Embryonic facial prominence (tissue), 1 donor: ENCODE measurements around the gene ZIC4.

Experiments used
- DNase-seq: peaks from one replicate; pipeline ENCODE4 v3.0.0-alpha.2; 2016; ENCODE audit errors: extremely low spot score

The ZIC4 gene

GRCh38 chr3:147391781-147392624 is 14.3 kb downstream of the ZIC4 start:
- DNase-seq: no peak

DNA sequence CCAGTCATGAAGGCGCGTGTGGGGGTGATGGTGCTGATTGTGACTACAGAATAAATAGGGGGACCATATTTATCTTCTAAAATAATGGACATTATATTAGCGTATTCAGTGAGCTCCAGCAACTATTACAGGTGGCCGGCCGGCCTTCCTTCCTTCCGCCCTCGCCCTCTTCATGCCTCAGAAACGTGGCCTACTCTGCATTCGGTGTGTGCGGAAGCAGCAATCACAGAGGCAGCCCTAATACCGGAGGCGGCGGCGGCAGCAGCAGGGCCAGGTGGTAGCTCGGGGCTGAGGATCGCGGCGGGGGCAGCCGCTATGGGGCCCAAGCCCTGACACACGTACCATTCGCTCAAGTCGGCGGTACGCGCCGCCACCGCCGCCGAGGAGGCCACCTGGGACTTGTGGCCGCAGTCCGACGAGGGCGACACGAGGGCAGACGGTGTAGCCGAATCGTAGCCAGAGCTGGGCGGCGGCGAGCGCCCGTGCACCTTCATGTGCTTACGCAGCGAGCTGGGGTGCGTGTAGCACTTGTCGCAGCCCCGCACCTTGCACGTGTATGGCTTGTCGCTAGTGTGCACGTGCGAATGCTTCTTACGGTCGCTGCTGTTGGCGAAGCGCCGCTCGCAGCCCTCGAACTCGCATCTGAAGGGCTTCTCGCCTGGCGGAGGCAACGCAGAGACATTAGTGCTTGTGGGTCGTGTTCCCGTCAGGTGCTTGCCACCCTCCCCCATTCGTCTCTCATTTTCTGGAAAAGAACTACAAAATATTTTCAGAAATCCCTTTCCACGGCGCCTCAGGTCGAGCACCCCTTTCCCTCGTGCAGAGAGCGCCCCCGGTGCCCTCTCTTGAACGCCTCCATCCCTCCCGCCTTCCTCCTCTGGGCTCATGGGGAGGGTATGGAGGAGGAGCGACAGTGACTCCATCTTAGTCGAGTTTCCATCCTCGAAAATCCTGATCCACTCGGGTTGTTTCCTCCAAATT is 15.5 kb downstream of the ZIC4 start:
- no peak for DNase-seq

GRCh38 chr3:147389717-147390116 is 16.6 kb downstream of the ZIC4 start:
- no peak for DNase-seq

GRCh38 chr3:147388700-147389580 is 17.4 kb downstream of the ZIC4 start:
- DNase-seq: no peak

DNA sequence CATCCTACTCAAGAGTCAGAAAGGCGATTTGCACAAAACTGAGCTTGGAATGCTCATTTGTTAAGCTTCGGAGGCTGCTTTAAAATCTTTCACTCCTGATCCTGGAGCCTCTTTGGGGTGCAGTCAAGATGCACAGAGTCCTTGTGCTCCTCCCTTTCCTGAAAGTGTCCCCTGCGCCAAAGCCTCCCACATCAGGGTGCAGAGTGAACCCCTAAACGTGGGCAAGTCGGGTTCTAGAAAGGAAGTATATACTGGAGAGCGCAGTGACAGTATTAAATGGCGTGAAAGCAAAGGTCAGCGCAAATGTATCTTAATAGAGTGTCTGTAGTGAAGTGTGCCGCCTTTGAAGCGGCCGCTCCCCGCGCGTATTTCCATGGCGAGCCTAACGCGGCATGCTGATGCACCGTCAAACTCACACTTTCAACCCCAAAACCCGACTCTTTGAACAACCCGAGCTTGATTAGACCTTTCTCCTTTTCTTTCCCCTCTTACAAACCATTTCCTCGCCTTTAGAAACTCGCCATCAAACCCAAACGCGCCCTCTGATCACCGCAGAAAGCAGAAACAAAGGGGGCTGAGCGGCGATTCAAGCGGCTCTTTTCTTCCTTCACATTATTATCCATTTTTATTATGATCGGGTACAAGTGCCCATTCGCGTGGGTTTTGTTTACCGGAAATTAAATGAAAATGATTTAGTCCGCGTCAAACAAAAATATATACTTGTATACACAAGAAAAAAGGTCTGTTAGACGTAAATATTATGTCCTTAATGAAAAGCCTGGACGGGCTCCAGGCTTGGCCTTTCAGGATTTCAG is 18.3 kb downstream of the ZIC4 start:
- DNase-seq: no peak

- no peak for DNase-seq
Observed at GRCh38 chr3:147387291-147387884, 19.0 kb downstream of the ZIC4 start.

- DNase-seq: no peak
Observed at GRCh38 chr3:147385059-147386012, 21.0 kb downstream of the ZIC4 start.

GRCh38 chr3:147384210-147385058 is 21.9 kb downstream of the ZIC4 start:
- no peak for DNase-seq

DNA sequence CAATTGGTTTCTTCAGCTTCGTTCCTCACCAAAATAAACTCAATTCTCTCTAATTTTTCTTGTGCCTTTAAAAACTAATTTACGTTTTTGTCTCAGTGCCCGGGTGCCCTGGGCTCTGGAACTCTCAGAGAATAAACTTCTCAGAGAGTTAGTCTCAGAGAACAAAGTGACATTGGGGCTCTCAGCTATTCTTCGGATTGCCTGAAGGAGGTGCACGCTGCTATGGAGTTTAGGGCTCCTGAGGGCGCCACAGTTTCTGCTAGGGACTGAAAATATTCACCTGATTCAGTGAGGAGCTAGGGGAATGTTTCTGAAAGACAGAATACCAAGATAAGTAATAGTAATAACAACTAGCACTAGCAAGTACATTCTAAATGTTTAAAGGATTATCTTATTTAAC is 22.7 kb downstream of the ZIC4 start:
- no peak for DNase-seq

DNA sequence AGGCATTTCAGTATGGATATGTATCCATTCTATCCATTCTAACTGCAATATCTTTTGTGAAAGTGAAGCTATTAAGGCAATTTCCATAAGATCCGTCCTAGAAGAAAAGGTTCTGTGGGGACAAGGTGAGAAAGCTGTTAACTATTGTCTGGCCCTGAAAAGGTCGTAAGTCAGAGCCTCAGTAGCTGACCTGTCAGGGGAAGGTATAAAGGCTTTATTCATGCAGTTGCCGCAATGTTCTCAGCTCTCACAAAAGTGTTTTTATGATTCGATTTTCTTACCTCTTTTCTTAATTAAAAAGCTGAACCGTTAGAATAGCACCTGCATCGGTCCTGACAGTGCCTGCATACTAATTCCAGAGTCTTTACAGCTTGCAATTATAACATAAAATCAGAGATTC is 24.7 kb downstream of the ZIC4 start:
- DNase-seq: no peak

DNA sequence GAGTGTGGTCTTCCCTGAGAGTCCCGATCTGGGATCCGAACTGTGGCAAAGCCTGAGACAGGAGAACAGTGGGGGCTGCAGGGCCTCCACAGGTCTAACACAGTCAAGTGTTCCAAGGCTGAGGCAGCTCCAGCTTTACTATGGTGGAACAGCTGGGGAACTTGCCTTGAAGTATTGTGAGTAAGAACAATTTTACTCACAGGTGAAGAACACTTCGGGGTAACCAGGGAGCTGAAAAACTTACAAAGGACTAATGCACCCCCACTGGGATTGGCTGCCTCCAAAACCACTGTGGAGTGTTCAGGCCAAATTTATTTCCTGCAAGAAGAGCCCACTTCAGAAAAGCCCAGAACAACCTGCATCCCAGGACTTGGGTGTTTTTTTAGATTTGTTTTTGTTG is 25.4 kb downstream of the ZIC4 start:
- no peak for DNase-seq

DNA sequence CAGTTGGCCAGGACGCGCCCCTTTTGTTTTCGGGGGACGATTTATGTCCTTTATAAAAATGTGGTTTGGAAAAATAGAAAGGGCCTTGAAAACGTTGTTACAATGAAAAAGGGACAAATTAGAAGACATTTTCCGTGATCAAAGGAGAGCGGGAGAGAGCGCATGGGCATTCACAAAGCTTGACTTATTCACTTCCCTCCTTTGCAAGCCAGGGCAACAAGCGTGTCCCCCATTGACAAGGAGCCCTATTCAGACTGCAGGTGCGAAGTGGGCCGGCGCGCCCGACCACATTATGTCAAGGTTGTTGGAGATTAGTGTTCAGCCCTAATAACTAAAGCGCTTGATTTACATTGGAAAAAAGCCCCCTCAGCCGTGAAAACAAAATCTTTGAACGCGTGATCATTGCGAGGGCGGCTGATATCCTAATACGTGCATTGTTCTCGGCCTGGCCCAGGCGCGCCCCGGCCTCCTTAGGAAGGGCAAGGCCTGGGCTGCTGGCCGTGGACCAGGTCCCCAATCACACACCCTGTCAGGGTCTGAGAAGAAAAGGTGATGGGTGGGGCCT is 25.9 kb downstream of the ZIC4 start:
- no peak for DNase-seq

GRCh38 chr3:147379651-147380050 is 26.7 kb downstream of the ZIC4 start:
- DNase-seq: no peak

GRCh38 chr3:147377412-147378367 is 28.7 kb downstream of the ZIC4 start:
- DNase-seq: no peak

- DNase-seq: no peak
Observed at GRCh38 chr3:147373301-147373700, 33.0 kb downstream of the ZIC4 start.

DNA sequence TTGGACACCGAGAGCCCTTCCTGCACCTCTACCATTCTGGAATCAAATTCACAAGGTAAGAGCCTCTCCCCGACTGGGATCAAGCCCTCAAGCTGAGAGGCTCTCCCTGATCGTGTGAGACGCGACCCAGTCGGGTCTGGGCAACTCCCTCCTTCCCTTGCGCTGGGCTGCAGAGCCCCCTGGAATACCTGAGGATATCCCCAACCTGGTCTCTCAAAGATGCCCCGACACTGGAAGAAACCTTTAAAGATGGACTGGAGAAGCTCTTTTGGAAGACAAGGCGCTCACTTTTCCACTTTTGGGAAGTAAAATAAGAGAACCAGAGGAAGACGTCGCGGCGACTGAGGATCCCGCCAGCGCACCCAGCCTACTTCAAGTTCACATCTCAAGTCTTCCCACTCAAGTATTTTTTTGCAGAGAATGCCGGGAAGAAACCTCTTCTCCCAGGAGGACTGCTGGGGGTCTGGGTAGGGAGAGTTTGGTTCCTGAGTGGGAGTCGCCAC is 33.8 kb downstream of the ZIC4 start:
- DNase-seq: no peak
